ENCODE results near the gene ITPK1.
A peak's percentile ranks its signal among the peaks of the same experiment; 100 is the strongest.

The ITPK1 gene

GRCh38 chr14:92969430-92969829 is 146.3 kb downstream of the ITPK1 start:
- no peak overlapping the region for H3K27ac ChIP-seq
- H3K4me3 ChIP-seq, result no peak overlapping the region

- H3K4me3 ChIP-seq, result no peak overlapping the region
- no peak overlapping the region for H3K27ac ChIP-seq
Observed at GRCh38 chr14:92968291-92969020, 147.3 kb downstream of the ITPK1 start.

- H3K27ac ChIP-seq, result no peak overlapping the region
- H3K4me3 ChIP-seq, result no peak overlapping the region
Observed at GRCh38 chr14:92967346-92967926, 148.3 kb downstream of the ITPK1 start.

GRCh38 chr14:92965281-92965680 is 150.4 kb downstream of the ITPK1 start:
- Histone ChIP-seq H3K4me3 (no peak overlapping the region), H3K27ac (no peak overlapping the region)

GRCh38 chr14:92964124-92965109 is 151.3 kb downstream of the ITPK1 start:
- Histone ChIP-seq H3K4me3 (no peak overlapping the region), H3K27ac (peak overlapping the region in 2 of 21 experiments; percentile 32 to 52)

- Histone ChIP-seq H3K27ac (peak overlapping the region in 2 of 21 experiments; percentile 32 to 52), H3K4me3 (no peak overlapping the region)
Observed at GRCh38 chr14:92963301-92964123, 152.2 kb downstream of the ITPK1 start.

GRCh38 chr14:92962831-92963095 is 153.0 kb downstream of the ITPK1 start:
- H3K4me3 ChIP-seq, result no peak overlapping the region
- H3K27ac ChIP-seq, result no peak overlapping the region

- Histone ChIP-seq H3K27ac (no peak overlapping the region), H3K4me3 (no peak overlapping the region)
Observed at GRCh38 chr14:92962031-92962830, 153.5 kb downstream of the ITPK1 start.

- H3K4me3 ChIP-seq, result no peak overlapping the region
- H3K27ac ChIP-seq, result no peak overlapping the region
Observed at GRCh38 chr14:92961567-92961855, 154.2 kb downstream of the ITPK1 start.

GRCh38 chr14:92960706-92961566 is 154.8 kb downstream of the ITPK1 start:
- Histone ChIP-seq H3K4me3 (no peak overlapping the region), H3K27ac (peak overlapping the region in 1 of 21 experiments; percentile 17)

- H3K27ac ChIP-seq, result peak overlapping the region in 1 of 21 experiments; percentile 17
Observed at GRCh38 chr14:92959761-92960680, 155.7 kb downstream of the ITPK1 start.

GRCh38 chr14:92959189-92959531 is 156.6 kb downstream of the ITPK1 start:
- no peak overlapping the region for H3K27ac ChIP-seq
- H3K4me3 ChIP-seq, result no peak overlapping the region

More at GRCh38 chr14:92959761-92960680, 155.7 kb downstream of the ITPK1 start:
- H3K4me3 ChIP-seq, result no peak overlapping the region

GRCh38 chr14:92958373-92959188 is 157.1 kb downstream of the ITPK1 start:
- Histone ChIP-seq H3K27ac (no peak overlapping the region), H3K4me3 (no peak overlapping the region)

- H3K4me3 ChIP-seq, result no peak overlapping the region
- H3K27ac ChIP-seq, result no peak overlapping the region
Observed at GRCh38 chr14:92956961-92957360, 158.8 kb downstream of the ITPK1 start.

- Histone ChIP-seq H3K4me3 (no peak overlapping the region), H3K27ac (no peak overlapping the region)
Observed at GRCh38 chr14:92955381-92955780, 160.3 kb downstream of the ITPK1 start.

GRCh38 chr14:92954933-92955332 is 160.8 kb downstream of the ITPK1 start:
- Histone ChIP-seq H3K4me3 (no peak overlapping the region), H3K27ac (no peak overlapping the region)

All from skin epidermis (tissue), 12 donors.